ENCODE data around the gene SNX5. TPM values are rescaled to one million over a fixed set of nuclear protein-coding genes. Genes with fewer than 3 reads are reported as not detected.

SNX5 gene
- total and polyA plus RNA-seq, 2 of the 8 experiments (the other 6 are each of a cell fraction or from before 2014, with no cell fraction given) = 155 to 194 TPM

DNA sequence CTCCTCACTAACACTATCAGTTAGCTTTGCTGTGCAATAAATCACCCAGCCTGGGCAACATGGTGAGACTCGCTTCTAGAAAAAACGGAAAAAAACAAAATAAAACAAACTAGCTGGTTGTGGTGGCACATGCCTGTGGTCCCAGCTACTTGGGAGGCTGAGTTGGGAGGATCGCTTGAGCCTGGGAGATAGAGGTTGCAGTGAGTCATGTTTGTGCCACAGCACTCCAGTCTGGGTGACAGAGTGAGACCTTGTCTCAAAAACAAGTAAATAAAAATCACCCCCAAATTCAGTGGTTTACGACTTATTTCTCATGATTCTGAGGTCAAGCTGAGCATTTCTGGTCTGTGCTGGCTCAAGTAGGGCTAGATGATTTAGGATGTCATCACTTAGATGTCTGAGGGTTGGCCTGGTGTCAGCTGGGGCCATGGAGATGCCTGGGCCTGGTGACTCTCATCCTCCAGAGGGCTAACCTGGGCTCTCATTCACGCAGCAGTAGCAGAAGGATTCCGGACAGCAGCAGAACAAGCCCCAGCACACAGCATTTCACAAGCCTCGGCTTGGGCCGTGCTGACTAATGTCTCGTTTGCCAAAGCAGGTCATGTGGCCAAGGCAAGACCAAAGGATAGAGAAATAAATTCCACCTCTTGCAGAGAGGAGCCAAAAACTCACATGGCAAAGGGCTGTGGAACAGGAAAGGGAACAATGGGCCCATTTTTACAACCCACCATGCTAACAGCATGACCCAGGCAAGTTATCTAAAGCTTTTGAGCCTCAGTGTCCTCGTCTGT lies 32.7 kb upstream of the SNX5 start (continued):
- no peak for TF ChIP-seq KDM4A (IDR thresholded peaks at IDR 0.05; ENCODE audit: low read depth, low read length, severe bottlenecking)
